ENCODE measurements around the gene CNNM1. TPM values are rescaled to one million over a fixed set of nuclear protein-coding genes. Genes with fewer than 3 reads are reported as not detected.

Gene CNNM1
- total and polyA plus RNA-seq, 2 donors from 2014 or later: 0.49 to 0.85 TPM

GRCh38 chr10:99345350-99345749, 16.2 kb downstream of the CNNM1 start:
- H3K27ac ChIP-seq (ENCODE audit: low read depth in 2 of 2, low read length in 2 of 2): no peak overlapping the region
- no peaks in the 10 kb centered on the region for H3K9me3 ChIP-seq (ENCODE audit: control insufficient read depth in 2 of 3, insufficient read depth in 1 of 3, low read length in 3 of 3)
- H3K4me1 ChIP-seq (ENCODE audit: control insufficient read depth in 2 of 3, insufficient read depth in 2 of 3, low read depth in 1 of 3, low read length in 3 of 3): no peaks in the 10 kb centered on the region
- no peaks in the 10 kb centered on the region for H3K36me3 ChIP-seq (ENCODE audit: control insufficient read depth in 2 of 3, insufficient read depth in 3 of 3, low read length in 3 of 3)
- TF ChIP-seq CTCF (IDR thresholded peaks at IDR 0.05; ENCODE audit: borderline replicate concordance, extremely low read depth, insufficient read depth): no peak
- no peak for DNase-seq
- H3K4me3 ChIP-seq (ENCODE audit: low read length in 3 of 3): no peak overlapping the region
- no peaks in the 10 kb centered on the region for H3K27me3 ChIP-seq (ENCODE audit: control insufficient read depth, insufficient read depth, low read length)
- no peak overlapping the region for H3K9ac ChIP-seq (ENCODE audit: low read length in 3 of 3)
- intact Hi-C loops (cut with DNase I): no loop called here
- FAIRE-seq: no peak

GRCh38 chr10:99346247-99346646, 17.1 kb downstream of the CNNM1 start:
- H3K9ac ChIP-seq (ENCODE audit: low read length in 3 of 3): no peak overlapping the region
- FAIRE-seq (no peak), DNase-seq (no peak)
- no peak for TF ChIP-seq CTCF (IDR thresholded peaks at IDR 0.05; ENCODE audit: borderline replicate concordance, extremely low read depth, insufficient read depth)
- H3K27ac ChIP-seq (ENCODE audit: low read depth in 2 of 2, low read length in 2 of 2): no peak overlapping the region
- no peaks in the 10 kb centered on the region for H3K4me1 ChIP-seq (ENCODE audit: control insufficient read depth in 2 of 3, insufficient read depth in 2 of 3, low read depth in 1 of 3, low read length in 3 of 3)
- intact Hi-C loops (cut with DNase I): no loop called here
- no peaks in the 10 kb centered on the region for H3K9me3 ChIP-seq (ENCODE audit: control insufficient read depth in 2 of 3, insufficient read depth in 1 of 3, low read length in 3 of 3)
- no peak overlapping the region for H3K4me3 ChIP-seq (ENCODE audit: low read length in 3 of 3)
- H3K27me3 ChIP-seq (ENCODE audit: control insufficient read depth, insufficient read depth, low read length): no peaks in the 10 kb centered on the region
- no peaks in the 10 kb centered on the region for H3K36me3 ChIP-seq (ENCODE audit: control insufficient read depth in 2 of 3, insufficient read depth in 3 of 3, low read length in 3 of 3)

GRCh38 chr10:99347672-99348071, 18.5 kb downstream of the CNNM1 start:
- DNase-seq (no peak), FAIRE-seq (no peak)
- intact Hi-C loops (cut with DNase I): no loop called here
- Histone ChIP-seq H3K27me3 (ENCODE audit: control insufficient read depth, insufficient read depth, low read length) (no peaks in the 10 kb centered on the region), H3K4me1 (ENCODE audit: control insufficient read depth in 2 of 3, insufficient read depth in 2 of 3, low read depth in 1 of 3, low read length in 3 of 3) (no peaks in the 10 kb centered on the region), H3K36me3 (ENCODE audit: control insufficient read depth in 2 of 3, insufficient read depth in 3 of 3, low read length in 3 of 3) (no peaks in the 10 kb centered on the region), H3K4me3 (ENCODE audit: low read length in 3 of 3) (no peak overlapping the region), H3K9me3 (ENCODE audit: control insufficient read depth in 2 of 3, insufficient read depth in 1 of 3, low read length in 3 of 3) (no peaks in the 10 kb centered on the region), H3K9ac (ENCODE audit: low read length in 3 of 3) (no peak overlapping the region), H3K27ac (ENCODE audit: low read depth in 2 of 2, low read length in 2 of 2) (no peak overlapping the region)
- no peak for TF ChIP-seq CTCF (IDR thresholded peaks at IDR 0.05; ENCODE audit: borderline replicate concordance, extremely low read depth, insufficient read depth)

GRCh38 chr10:99353182-99353581, 24.0 kb downstream of the CNNM1 start:
- Histone ChIP-seq H3K36me3 (ENCODE audit: control insufficient read depth in 2 of 3, insufficient read depth in 3 of 3, low read length in 3 of 3) (no peaks in the 10 kb centered on the region), H3K9ac (ENCODE audit: low read length in 3 of 3) (no peak overlapping the region), H3K27ac (ENCODE audit: low read depth in 2 of 2, low read length in 2 of 2) (no peak overlapping the region), H3K9me3 (ENCODE audit: control insufficient read depth in 2 of 3, insufficient read depth in 1 of 3, low read length in 3 of 3) (no peaks in the 10 kb centered on the region), H3K27me3 (ENCODE audit: control insufficient read depth, insufficient read depth, low read length) (no peaks in the 10 kb centered on the region), H3K4me1 (ENCODE audit: control insufficient read depth in 2 of 3, insufficient read depth in 2 of 3, low read depth in 1 of 3, low read length in 3 of 3) (no peaks in the 10 kb centered on the region), H3K4me3 (ENCODE audit: low read length in 3 of 3) (no peak overlapping the region)
- FAIRE-seq (no peak), DNase-seq (no peak)
- TF ChIP-seq CTCF (IDR thresholded peaks at IDR 0.05; ENCODE audit: borderline replicate concordance, extremely low read depth, insufficient read depth): no peak
- intact Hi-C loops (cut with DNase I): no loop called here

Data from kidney (tissue), 14 donors.